DMS79 treated with DMSO at 0.1 percent for 48 hours (cell line): ENCODE measurements around the gene DLX3.

Source experiments
- DNase-seq: peaks from one replicate; lab custom pipeline; 2025; lab: John Stamatoyannopoulos, UW

The DLX3 gene

GRCh38 chr17:49957350-49957749, 37.7 kb downstream of the DLX3 start:
- no peak for DNase-seq

GRCh38 chr17:49956780-49957179, 38.2 kb downstream of the DLX3 start:
- no peak for DNase-seq

- no peak for DNase-seq
Measured at GRCh38 chr17:49955157-49955556, 39.9 kb downstream of the DLX3 start.

GRCh38 chr17:49952912-49953497, 42.0 kb downstream of the DLX3 start:
- DNase-seq, result no peak

- DNase-seq, result peak; percentile 19
Measured at GRCh38 chr17:49952209-49952911, 42.7 kb downstream of the DLX3 start.

GRCh38 chr17:49951362-49952082, 43.5 kb downstream of the DLX3 start:
- no peak for DNase-seq

GRCh38 chr17:49949634-49950033, 45.4 kb downstream of the DLX3 start:
- no peak for DNase-seq

GRCh38 chr17:49946964-49947584, 48.0 kb downstream of the DLX3 start:
- no peak for DNase-seq

GRCh38 chr17:49946208-49946607, 48.8 kb downstream of the DLX3 start:
- no peak for DNase-seq

- DNase-seq, result no peak
Measured at GRCh38 chr17:49944273-49944870, 50.7 kb downstream of the DLX3 start.

GRCh38 chr17:49942947-49943346, 52.1 kb downstream of the DLX3 start:
- DNase-seq, result no peak

GRCh38 chr17:49941427-49941826, 53.6 kb downstream of the DLX3 start:
- no peak for DNase-seq
